Stimulated activated CD8-positive, alpha-beta memory T cell treated with anti-CD3 and anti-CD28 coated beads, Interleukin-12 subunit alpha, Interleukin-12 subunit beta, amount 100 ng/mL, for 24 hours (primary cell): ENCODE results near the gene GSK3B.

Experiments used
- DNase-seq: peaks from one replicate; pipeline ENCODE4 v3.0.0-alpha.2; 2020; ENCODE audit errors: extremely low read depth

The GSK3B gene

GRCh38 chr3:120095979-120096426, 1.8 kb upstream of the GSK3B start:
- no peak for DNase-seq

- DNase-seq: peak; percentile 76
Measured at GRCh38 chr3:120095226-120095978, 1.2 kb upstream of the GSK3B start.

- DNase-seq: no peak
Measured at GRCh38 chr3:120094776-120095225, 554 bp upstream of the GSK3B start.

DNA sequence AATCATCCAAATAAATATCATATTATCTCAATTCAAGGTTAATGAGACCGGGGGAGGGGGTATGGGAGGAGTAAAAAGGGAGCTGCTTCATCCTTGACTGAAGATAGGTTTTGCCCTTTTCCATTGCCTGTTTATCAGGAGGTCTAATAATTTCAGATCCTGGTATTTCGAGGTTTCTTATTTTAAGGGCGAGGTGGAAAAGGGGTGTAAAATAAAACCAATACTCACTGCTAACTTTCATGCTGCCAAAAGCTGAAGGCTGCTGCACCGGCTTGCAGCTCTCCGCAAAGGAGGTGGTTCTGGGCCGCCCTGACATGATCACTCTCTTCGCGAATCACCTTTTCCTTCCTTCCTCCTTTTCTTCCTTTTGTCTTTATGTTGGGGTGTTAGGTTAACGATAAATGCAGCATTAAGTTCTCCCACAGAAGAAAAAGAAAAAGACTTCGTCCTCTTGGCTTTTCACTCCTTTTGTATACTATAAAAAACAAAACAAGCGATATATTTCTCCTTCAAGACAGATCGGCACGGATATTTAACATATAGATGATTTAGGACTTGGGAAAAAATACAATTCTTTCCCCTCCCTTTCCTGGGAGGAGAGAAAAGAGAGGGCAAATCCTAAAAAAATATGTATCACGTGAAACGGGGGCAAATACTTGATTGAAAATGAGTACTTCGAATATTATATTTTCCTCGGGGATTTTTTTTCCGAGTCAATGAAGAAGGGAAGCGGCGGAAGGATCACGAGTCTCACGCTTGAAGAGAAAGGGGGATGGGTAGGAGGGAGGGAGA, 932 bp downstream of the GSK3B start:
- no peak for DNase-seq

DNA sequence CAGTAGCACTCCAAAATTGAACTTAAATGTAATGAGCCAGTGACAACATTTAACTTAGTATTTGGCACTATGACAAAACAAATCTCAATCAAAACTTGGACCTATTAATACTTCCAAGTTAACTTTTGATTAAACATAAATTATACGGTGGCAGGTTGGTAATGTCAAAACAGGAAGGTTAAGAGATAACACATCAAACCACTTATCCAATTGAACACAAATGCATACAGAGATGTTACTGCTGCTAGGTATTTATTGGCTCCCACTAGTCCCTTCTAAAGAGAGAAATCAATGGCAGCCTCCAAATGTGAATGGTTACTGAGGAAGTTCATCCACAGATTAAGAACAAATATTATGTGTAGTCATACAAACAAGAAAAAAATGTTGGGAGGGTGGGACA, 1.8 kb downstream of the GSK3B start:
- no peak for DNase-seq

GRCh38 chr3:120090422-120090821, 3.8 kb downstream of the GSK3B start:
- DNase-seq: no peak

GRCh38 chr3:120089089-120089488, 5.2 kb downstream of the GSK3B start:
- DNase-seq: no peak

- DNase-seq: no peak
Measured at GRCh38 chr3:120088622-120089021, 5.6 kb downstream of the GSK3B start.

DNA sequence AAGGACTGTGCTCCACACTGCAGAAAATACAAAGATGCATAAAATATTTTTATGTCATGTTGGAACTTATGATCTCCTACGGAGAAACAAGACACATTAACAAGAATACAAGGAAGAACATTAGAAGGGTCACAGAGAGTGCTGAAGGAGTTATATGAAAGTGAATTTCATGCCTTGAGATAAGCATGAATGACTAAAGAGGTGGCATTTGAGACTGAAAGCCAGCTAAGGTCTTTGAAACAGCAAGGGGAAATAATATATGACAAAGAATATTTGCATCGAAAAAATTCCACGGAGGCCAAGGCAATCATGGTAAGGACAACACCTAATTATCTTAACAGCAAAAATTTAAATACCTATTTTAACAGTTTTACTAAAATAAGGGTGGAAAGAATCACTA, 12.5 kb downstream of the GSK3B start:
- DNase-seq: no peak

GRCh38 chr3:120080836-120081235, 13.4 kb downstream of the GSK3B start:
- no peak for DNase-seq

- DNase-seq: no peak
Measured at GRCh38 chr3:120077731-120078130, 16.5 kb downstream of the GSK3B start.

DNA sequence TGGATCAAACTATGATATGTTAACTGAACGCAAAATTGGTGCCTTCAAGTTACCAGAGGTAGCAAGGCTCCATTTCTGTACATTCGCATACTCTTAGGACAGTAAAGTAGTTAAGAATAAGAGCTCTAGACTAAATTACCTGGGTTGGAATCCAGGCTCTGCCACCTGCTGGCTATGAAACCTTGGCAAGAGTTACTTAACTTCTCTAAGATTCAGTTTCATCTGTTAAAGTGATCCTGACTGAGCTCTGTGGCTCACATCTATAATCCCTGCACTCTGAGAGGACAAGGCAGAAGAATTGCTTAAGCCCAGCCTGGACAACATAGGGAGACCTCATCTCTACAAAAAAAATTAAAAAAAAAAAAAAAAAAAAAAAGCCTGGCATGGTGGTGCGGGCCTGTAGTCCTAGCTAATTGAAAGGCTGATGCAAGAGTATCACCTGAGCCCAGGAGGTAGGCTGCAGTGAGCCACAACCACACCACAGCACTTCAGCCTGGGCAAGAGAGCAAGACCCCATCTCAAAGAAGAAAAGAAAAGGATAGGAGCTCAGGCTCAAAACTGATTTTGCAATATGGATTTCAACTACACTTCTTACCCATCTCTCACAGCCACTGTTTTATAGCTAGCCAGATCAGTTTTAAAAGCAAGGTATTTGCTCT, 21.3 kb downstream of the GSK3B start:
- DNase-seq: no peak

GRCh38 chr3:120071259-120071658, 23.0 kb downstream of the GSK3B start:
- DNase-seq: no peak

- no peak for DNase-seq
Measured at GRCh38 chr3:120070263-120070981, 23.8 kb downstream of the GSK3B start.

- no peak for DNase-seq
Measured at GRCh38 chr3:120067083-120067482, 27.2 kb downstream of the GSK3B start.

GRCh38 chr3:120066634-120067033, 27.6 kb downstream of the GSK3B start:
- no peak for DNase-seq

DNA sequence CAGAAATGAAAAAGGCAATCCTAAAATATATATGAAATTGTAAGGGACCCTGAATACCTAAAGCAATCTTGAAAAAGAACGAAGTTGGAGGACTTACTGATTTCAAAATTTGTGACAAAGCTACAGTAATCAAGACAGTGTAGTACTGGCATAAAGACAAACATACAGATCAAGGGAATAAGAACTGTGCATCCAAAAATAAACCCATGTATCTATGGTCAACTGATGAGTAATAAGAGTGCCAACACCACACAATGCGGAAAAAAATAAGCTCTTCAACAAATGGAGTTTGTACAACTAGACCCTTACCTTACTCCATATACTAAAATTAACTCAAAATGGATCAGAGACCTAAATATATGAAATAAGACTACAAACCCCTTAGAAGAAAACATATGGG, 29.6 kb downstream of the GSK3B start:
- DNase-seq: no peak

DNA sequence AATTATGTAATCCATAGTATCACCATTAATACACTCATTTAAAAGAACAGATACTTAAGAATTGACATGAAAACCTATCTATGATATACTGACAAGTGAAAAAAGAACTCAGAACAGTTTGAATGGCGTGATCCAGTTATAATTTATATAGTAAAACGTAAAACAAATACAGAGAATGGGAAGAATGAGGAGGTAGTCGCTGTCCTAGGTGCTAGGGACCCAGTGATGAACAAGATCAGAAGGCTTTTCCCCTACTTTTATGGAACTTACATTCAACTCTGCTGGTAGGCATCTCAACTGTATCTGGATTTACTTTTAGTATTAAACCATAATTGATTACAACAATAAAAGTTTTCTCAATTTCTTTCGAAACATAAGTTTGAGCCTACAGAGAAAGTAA, 31.8 kb downstream of the GSK3B start:
- DNase-seq: no peak

DNA sequence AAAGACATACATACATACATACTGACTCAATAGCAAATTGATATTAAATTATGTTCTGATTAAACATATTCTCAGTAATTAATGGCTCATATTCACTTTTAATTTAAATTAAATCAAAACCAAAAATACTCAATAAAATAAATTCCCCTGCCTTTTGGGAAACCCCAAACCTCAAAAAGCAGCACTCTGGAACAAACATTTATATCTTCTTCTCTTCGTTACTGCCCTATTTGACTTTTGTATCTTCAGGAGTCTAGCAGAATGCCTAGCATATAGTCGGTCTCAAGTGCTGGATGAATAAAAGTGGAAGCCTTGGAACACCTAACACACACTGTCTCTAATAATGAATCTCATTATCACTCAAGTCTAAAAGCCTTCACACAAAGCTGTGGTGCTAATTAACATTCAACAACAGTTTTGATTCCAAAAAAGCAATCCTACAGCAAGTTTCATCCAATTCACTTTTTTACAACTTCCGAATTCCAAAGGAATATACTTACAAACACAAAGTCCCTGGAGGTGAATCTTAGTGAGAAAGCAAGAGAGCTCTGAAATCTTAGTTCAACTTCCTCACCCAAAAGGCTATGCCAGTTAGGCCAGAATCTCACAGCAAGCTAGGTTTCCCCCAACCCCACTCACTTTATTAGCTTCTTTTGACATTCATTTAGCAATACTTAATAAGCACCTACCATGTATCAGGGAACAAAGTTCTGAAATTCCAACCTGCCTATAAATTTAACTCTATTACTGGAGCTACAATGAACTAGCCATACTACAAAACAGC, 35.0 kb downstream of the GSK3B start:
- DNase-seq: no peak

GRCh38 chr3:120057626-120058025, 36.6 kb downstream of the GSK3B start:
- no peak for DNase-seq

DNA sequence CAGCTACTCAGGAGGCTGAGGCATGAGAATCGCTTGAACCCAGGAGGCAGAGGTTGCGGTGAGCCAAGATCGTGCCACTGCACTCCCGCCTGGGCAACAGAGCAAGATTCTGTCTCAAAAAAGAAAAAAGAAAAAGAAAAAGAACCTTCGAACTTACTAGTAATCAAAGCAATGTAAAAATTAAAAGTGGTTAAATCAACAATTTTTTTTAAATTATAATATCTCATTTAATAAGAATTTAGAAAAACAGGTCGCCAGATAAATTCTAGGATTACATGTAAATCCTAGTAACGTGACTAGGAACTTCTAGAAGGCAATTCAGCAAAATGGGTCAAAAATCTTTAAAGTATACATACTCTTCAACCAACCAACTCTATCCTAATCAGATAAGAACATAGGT, 37.2 kb downstream of the GSK3B start:
- DNase-seq: no peak
